Testis (tissue), 5 donors: ENCODE results near the gene OXCT2. TPM values are rescaled to one million over a fixed set of nuclear protein-coding genes. Genes with fewer than 3 reads are reported as not detected.
"Not testable (repeated sequence)": the region's sequence is repeated elsewhere in the genome, so short reads cannot be mapped to it uniquely, and the experiment has no call there.

Source experiments
- DNase-seq: peaks from one replicate; pipeline ENCODE4 v3.0.0-alpha.2; 2019
- H3K27ac ChIP-seq, 2 donors: fragments of 200-600 bp; sonication (generic); one replicate each; pipeline ENCODE4 v1.5.1; 2019
- H3K27me3 ChIP-seq: fragments of 200-600 bp; sonication (generic); one replicate; pipeline ENCODE4 v1.5.1; 2019
- H3K36me3 ChIP-seq: fragments of 200-600 bp; sonication (generic); one replicate; pipeline ENCODE4 v1.5.1; 2017; ENCODE audit warnings: low read depth; ENCODE audit errors: missing control alignments
- H3K4me1 ChIP-seq: fragments of 200-600 bp; sonication (generic); one replicate; pipeline ENCODE4 v1.5.1; 2019
- H3K4me3 ChIP-seq, 2 donors: fragments of 200-600 bp; sonication (generic); one replicate each; pipeline ENCODE4 v1.5.1; 2017 to 2019
- H3K9me3 ChIP-seq: fragments of 200-600 bp; sonication (generic); one replicate; pipeline ENCODE4 v1.5.1; 2017
- POLR2A ChIP-seq: fragments of 450-650 bp; IDR thresholded peaks from one replicate; pipeline ENCODE4 v1.6.1; 2017; ENCODE audit warnings: antibody characterized with exemption, mild to moderate bottlenecking, moderate library complexity
- WGBS, 2 donors: methylation state at CpG; one replicate each; pipeline ENCODE4 v1.1.5; 2018; 5-methylcytosine and 5-hydroxymethylcytosine counted together
- intact Hi-C: fragments of 100-400 bp; cut with DNase I; formaldehyde crosslinking; loops from one replicate; pipeline ENCODE4 v1.15.1; 2023; ENCODE audit warnings: low total_unique reads
- long read RNA-seq, 2 donors: transcript quantifications; one replicate each; lab custom pipeline, GENCODE V29; 2026
- polyA plus RNA-seq: library from polyadenylated mRNA; stranded (reverse); fragments of 350-450 nt; fragmentation: Illumina TruSeq; extraction: RNeasy Lipid Tissue Mini Kit (QIAGEN cat#74804); gene quantifications from one replicate; pipeline ENCODE4 v1.2.3, GENCODE V29; 2014; ENCODE audit warnings: low read depth, low replicate concordance; ENCODE audit not compliant: insufficient read depth
- total RNA-seq, 2 donors: library from RNA; depleted of rRNA; stranded (reverse); fragments of >200 nt; gene quantifications; one replicate each; pipeline ENCODE4 v1.2.3, GENCODE V29; 2016
- TF ChIP-seq, protein P1 (sequence below), 3 experiments: fragments of 450-650 bp in 2 of 3; fragments of 200-600 bp in 1 of 3; sonication (generic) in 1 of 3; IDR thresholded peaks; one replicate each; pipeline ENCODE4 v1.5.1; 2016 to 2019; ENCODE audit warnings: antibody characterized with exemption in 3 of 3, mild to moderate bottlenecking in 2 of 3, moderate library complexity in 1 of 3

The OXCT2 gene
- total RNA-seq (10 to 100 TPM; 28.6 to 90.0 TPM), polyA plus RNA-seq (78.8 TPM)
- long read RNA-seq, donor 1, result 0 reads
- long read RNA-seq, donor 2, partial matches to known transcripts, result 0 of 1 reads
- long read RNA-seq, donor 2, other reads (novel, unspliced or antisense), result 0 of 1 reads

DNA sequence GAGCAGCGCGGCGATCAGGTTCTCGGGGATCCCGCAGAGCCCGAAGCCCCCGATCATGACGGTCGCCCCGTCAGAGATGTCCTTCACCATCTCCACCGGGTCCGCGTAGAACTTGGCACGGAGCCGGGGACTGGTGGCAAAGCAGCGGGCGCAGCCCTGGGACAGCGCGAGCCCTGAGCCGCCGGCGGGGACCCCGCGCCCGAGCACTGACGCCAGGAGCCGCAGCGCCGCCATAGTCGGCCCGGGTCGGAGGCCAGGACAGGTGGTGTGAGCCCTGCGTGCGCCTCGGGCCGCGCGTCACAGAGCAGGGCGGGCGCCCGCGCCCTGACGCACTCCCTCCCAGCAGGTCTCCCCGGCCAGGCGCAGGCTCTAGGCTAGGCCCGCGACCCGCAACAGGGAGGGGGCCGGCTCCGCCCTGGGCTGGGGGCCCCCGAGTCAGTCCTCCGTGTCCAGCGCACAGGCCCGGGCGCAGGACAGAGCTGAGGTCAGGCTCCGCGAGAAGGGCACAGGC lies at the start of gene OXCT2:
Gene OXCT2 (minus strand): TSS at position 327 of the 511 bp plus-strand sequence. CDS start 93 bp downstream, at position 234.
- H3K4me1 ChIP-seq, H3K9me3 ChIP-seq, H3K36me3 ChIP-seq, H3K4me3 ChIP-seq, H3K27me3 ChIP-seq, H3K27ac ChIP-seq, intact Hi-C loops, DNase-seq: not testable (repeated sequence)
- WGBS, 2 donors, result no CpG with 5 or more reads among the region's 57 CpGs

DNA sequence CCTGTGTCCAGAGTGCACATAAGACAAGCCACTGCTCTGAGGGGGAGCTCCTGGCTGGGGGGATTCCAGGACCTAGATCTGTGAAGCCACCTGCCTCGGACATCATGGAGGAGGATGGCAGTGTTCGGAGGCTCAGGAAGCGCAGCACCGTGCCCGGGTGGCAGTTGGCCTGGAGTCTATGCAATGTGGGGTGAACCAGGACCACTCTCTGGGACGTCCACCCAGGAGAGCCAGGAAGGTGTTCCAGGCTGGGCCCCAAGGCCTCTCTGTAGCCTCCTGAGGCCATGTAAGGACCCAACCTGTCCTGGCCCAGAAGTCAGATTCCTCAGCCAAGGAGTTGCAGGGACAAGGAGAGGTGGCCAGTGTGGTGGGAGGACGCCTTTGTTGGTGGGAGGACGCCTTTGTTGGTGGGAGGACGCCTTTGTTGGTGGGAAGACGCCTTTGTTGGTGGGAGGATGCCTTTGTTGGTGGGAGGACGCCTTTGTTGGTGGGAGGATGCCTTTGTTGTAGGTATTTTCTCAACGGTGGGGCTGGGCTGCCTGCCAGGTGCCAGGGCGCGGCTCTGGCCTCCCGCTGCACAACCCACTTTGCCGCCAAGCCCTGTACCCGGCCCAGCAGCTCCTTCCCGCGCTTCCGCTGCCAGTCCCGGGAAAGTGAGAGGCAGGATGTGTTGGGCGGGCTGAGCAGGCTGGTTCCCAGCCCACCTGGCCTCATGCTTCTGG lies 48.1 kb upstream of the OXCT2 start:
- Histone ChIP-seq H3K27me3 (no peaks in the 10 kb centered on the region), H3K4me3 (no peak overlapping the region), H3K9me3 (no peaks in the 10 kb centered on the region), H3K36me3 (no peaks in the 10 kb centered on the region), H3K4me1 (no peaks in the 10 kb centered on the region), H3K27ac (no peak overlapping the region)
- intact Hi-C loops, result loop anchor here (5.0 kb wide), 1 partner anchor 83 kb away; the partner anchor contains the start of gene MYCL
- 70 to 74% methylated on average over 16 to 22 of the region's 22 CpGs for WGBS, 2 donors
- peak; percentile 61 for DNase-seq
- TF ChIP-seq POLR2A, result no peak
- TF ChIP-seq, protein P1, sequence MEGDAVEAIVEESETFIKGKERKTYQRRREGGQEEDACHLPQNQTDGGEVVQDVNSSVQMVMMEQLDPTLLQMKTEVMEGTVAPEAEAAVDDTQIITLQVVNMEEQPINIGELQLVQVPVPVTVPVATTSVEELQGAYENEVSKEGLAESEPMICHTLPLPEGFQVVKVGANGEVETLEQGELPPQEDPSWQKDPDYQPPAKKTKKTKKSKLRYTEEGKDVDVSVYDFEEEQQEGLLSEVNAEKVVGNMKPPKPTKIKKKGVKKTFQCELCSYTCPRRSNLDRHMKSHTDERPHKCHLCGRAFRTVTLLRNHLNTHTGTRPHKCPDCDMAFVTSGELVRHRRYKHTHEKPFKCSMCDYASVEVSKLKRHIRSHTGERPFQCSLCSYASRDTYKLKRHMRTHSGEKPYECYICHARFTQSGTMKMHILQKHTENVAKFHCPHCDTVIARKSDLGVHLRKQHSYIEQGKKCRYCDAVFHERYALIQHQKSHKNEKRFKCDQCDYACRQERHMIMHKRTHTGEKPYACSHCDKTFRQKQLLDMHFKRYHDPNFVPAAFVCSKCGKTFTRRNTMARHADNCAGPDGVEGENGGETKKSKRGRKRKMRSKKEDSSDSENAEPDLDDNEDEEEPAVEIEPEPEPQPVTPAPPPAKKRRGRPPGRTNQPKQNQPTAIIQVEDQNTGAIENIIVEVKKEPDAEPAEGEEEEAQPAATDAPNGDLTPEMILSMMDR (IDR thresholded peaks at IDR 0.05), result no peak

DNA sequence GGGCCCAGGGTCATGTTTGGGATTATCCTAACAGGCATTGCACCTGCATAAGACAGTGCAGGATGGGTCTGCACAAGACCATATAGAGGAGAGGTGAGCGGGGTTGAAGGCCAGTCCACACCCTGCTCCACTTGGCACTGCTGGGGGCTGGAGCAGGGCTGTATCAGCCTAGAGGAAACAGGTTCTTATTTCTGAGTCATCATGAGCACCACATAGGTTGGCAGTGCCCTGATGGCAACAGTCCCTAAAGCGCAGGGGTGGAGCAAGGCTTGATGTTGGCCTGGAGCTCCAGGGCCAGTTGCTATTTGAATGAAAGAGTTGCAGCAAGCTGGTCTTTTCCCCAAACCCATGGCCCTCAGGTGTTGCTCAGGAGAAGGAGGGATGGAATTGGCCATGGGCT lies 47.3 kb upstream of the OXCT2 start:
- Histone ChIP-seq H3K27ac (no peak overlapping the region), H3K27me3 (no peaks in the 10 kb centered on the region), H3K9me3 (no peaks in the 10 kb centered on the region), H3K4me3 (no peak overlapping the region), H3K36me3 (no peaks in the 10 kb centered on the region), H3K4me1 (no peaks in the 10 kb centered on the region)
- 96 to 100% methylated on average over 1 to 2 of the region's 2 CpGs for WGBS, 2 donors
- no peak for DNase-seq
- TF ChIP-seq POLR2A, result no peak
- TF ChIP-seq, protein P1 (IDR thresholded peaks at IDR 0.05), result no peak
- intact Hi-C loops, result loop anchor here (5.0 kb wide), 1 partner anchor 84 kb away; the partner anchor contains the start of gene MYCL

DNA sequence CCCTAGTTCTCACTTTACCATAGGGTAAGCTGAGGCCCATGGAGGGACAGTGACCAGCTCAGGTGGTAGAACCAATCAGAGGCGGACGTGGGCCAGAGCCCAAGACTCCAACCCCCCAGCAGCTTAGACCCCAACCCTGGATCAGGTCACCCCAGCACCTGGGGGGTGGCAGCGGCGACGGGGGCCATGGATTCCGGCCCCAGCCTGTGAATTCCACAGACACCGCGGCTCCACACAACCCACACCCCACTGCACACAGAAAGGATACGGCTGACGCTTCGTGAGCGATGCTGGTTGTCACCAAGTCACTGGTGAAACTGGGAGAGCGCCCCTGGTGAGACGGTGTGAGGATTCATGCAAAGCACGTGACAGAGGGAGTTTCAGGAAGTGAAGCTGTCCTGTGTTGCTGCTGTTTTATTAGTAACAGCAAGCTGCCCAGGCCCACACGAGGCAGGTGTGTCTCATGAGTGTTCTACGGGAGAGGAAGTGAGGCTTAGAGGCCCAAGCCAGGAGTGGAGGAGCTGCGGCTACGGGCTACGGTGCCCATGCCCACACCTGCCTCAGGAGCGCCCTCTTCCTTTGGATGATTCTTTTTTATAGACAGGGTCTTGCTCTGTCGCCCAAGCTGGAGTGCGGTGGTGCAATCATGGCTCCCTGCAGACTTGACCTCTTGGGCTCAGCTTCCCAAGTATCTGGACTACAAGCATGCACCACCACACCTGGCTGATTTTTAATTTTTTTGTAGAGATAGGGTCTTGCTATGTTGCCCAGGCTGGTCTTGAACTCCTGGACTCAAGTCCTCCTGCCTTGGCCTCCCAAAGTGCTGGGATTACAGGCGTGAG lies 46.2 kb upstream of the OXCT2 start:
- H3K27me3 ChIP-seq, H3K36me3 ChIP-seq, H3K9me3 ChIP-seq, H3K27ac ChIP-seq, H3K4me1 ChIP-seq, H3K4me3 ChIP-seq: not testable (repeated sequence)
- peak; percentile 53 for DNase-seq
- WGBS, 2 donors, result 61 to 73% methylated on average over 9 to 18 of the region's 24 CpGs
- intact Hi-C loops, result loop anchor here (5.0 kb wide), 1 partner anchor 85 kb away; the partner anchor contains the start of gene MYCL

DNA sequence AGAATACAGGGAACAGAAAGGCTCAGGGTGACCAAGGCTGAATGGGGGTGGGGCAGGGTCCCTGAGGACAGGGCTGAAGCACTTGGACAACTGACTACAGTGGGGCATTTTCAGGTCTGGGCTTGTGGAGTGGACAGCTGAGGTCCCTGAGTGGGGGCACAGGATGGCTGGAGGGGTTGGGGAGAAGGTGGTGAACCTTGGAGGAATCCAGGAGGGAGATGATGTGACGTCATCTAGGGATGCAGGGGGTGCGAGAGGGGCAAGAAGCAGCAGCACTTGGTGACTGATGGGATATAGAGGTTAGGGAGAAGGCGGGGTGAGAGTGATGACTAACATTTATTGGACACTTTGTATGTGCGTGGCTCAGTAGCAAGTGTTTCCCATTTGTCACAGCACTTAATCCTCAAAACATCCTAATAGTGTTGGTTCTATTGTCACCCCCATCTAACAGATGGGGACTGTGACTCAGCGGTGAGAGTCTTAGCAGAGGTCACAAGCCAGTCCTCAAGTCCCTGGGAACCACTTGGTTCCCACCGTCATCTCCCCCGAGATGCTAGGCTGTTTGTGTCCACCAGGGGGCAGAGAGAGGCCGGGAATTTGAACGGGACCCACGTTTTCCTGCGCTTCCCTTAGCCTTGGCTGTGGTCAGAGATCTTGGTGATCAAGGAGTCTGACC lies 45.4 kb upstream of the OXCT2 start:
- Histone ChIP-seq H3K27me3 (no peaks in the 10 kb centered on the region), H3K4me3 (no peak overlapping the region), H3K27ac (no peak overlapping the region), H3K36me3 (no peaks in the 10 kb centered on the region), H3K4me1 (no peaks in the 10 kb centered on the region), H3K9me3 (no peaks in the 10 kb centered on the region)
- DNase-seq, result peak; percentile 82
- intact Hi-C loops, result loop anchor here (5.0 kb wide), 1 partner anchor 86 kb away; the partner anchor contains the start of gene MYCL
- WGBS, 2 donors, result 14 to 26% methylated on average over 11 of the region's 11 CpGs
- TF ChIP-seq POLR2A, result no peak
- TF ChIP-seq, protein P1 (IDR thresholded peaks at IDR 0.05), result peak; percentile 85 to 97 (median 96)
